Activated T-helper 1 cell treated with anti-CD3 and anti-CD28 coated beads, Interleukin-12 subunit alpha, Interleukin-12 subunit beta, Interleukin-2, Interleukin-4 antibody, amounts not matched to agents 30 ng/mL and 10 ng/mL and 1 ng/mL, durations not matched to agents 14 hours and 24 hours and 36 hours (primary cell): ENCODE measurements around the gene PTBP3. TPM values are rescaled to one million over a fixed set of nuclear protein-coding genes. Genes with fewer than 3 reads are reported as not detected.

ENCODE experiments used
- DNase-seq: peaks from one replicate; pipeline ENCODE4 v3.0.0; 2021; ENCODE audit warnings: low spot score
- H3K27ac Mint-ChIP-seq: one replicate; pipeline ENCODE4 v1.8.0; 2021; ENCODE audit warnings: mild to moderate bottlenecking, mixed read lengths
- H3K27me3 Mint-ChIP-seq: one replicate; pipeline ENCODE4 v1.8.0; 2022; ENCODE audit warnings: mild to moderate bottlenecking, moderate library complexity, mixed read lengths; ENCODE audit not compliant: insufficient read depth
- H3K36me3 Mint-ChIP-seq: one replicate; pipeline ENCODE4 v1.8.0; 2021; ENCODE audit warnings: low read depth, mixed read lengths
- H3K4me1 Mint-ChIP-seq: one replicate; pipeline ENCODE4 v1.8.0; 2021; ENCODE audit warnings: low read depth, mixed read lengths
- H3K4me3 Mint-ChIP-seq: one replicate; pipeline ENCODE4 v1.8.0; 2021; ENCODE audit warnings: mild to moderate bottlenecking, moderate library complexity, mixed read lengths
- H3K9me3 Mint-ChIP-seq: one replicate; pipeline ENCODE4 v1.8.0; 2021; ENCODE audit warnings: mixed read lengths
- intact Hi-C: fragments of 100-400 bp; cut with micrococcal nuclease; formaldehyde crosslinking; loops from one replicate; pipeline ENCODE4 v1.15.1; 2024
- total RNA-seq: library from RNA; stranded (reverse); gene quantifications from 2 replicates; pipeline ENCODE4 v1.2.3, GENCODE V29; 2022

PTBP3 gene, protein sequence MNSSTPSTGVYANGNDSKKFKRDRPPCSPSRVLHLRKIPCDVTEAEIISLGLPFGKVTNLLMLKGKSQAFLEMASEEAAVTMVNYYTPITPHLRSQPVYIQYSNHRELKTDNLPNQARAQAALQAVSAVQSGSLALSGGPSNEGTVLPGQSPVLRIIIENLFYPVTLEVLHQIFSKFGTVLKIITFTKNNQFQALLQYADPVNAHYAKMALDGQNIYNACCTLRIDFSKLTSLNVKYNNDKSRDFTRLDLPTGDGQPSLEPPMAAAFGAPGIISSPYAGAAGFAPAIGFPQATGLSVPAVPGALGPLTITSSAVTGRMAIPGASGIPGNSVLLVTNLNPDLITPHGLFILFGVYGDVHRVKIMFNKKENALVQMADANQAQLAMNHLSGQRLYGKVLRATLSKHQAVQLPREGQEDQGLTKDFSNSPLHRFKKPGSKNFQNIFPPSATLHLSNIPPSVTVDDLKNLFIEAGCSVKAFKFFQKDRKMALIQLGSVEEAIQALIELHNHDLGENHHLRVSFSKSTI
- total RNA-seq = 101 TPM in 2 replicates

GRCh38 chr9:112332977-112333638 lies at the start of gene PTBP3:
PTBP3 (minus strand) TSS chr9:112333619; CDS start chr9:112297865, 35,754 bp downstream.
- peak; percentile 78 for DNase-seq
- Mint-ChIP-seq H3K36me3 (peaks cover 5% of the 10 kb centered on the region), H3K4me3 (peak within 1 kb of the TSS; percentile 97), H3K9me3 (no peaks in the 10 kb centered on the region), H3K27me3 (peaks cover 2% of the 10 kb centered on the region), H3K27ac (peak within 1 kb of the TSS; percentile 96), H3K4me1 (peaks cover 38% of the 10 kb centered on the region)
- intact Hi-C loops = loop anchor here (1.0 to 10.0 kb wide), 13 partner anchors 16 to 889 kb away; partner anchors contain the start of genes ECPAS, FKBP15, INIP and KIAA1958

GRCh38 chr9:112382501-112383364 lies 49.3 kb upstream of the PTBP3 start:
- Mint-ChIP-seq H3K4me1 (peaks cover 57% of the 10 kb centered on the region), H3K36me3 (no peaks in the 10 kb centered on the region), H3K27ac (no peak overlapping the region), H3K9me3 (no peaks in the 10 kb centered on the region), H3K4me3 (no peak overlapping the region), H3K27me3 (no peaks in the 10 kb centered on the region)
- DNase-seq = no peak
- intact Hi-C loops = no loop called here

DNA sequence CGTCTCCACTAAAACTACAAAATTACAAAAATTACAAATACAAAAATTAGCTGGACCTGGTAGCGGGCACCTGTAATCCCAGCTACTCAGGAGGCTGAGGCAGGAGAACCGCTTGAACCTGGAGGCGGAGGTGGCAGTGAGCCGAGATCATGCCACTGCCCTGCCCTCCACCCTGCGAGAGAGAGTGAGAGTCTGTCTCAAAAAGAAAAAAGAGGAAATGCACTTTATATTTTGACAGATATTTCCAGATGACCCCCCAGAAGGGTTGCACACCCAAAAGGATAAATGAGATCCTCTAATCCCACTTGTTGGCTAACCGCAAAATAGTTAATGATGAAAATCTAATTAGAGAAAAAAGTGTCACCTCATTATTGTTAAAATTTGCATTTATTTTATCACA lies 48.6 kb upstream of the PTBP3 start:
- no peak overlapping the region for H3K4me3 Mint-ChIP-seq

DNA sequence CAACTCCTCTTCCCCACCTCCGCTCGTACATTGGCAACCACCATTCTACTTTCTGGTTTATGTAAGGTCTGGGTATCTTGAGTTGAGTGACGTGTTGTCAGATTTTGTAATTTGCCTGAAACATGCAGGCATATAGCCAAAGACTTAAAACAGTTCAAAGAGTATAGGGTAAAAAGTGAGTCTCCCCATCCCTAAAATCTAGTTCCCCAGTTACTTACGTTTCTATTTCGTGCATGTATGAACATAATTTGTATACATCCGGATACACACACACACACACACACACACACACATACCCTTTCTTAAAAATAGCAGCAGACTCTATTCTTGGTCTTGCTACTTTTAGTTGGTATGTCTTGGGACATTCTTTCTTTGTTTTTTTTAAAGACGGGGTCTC lies 47.4 kb upstream of the PTBP3 start:
- intact Hi-C loops = loop anchor here (1.0 kb wide), 1 partner anchor 750 kb away; the partner anchor contains the start of gene DNAJC25
- no peaks in the 10 kb centered on the region for H3K27me3 Mint-ChIP-seq
- no peaks in the 10 kb centered on the region for H3K9me3 Mint-ChIP-seq
- peaks cover 57% of the 10 kb centered on the region for H3K4me1 Mint-ChIP-seq
- peak; percentile 3 for DNase-seq
- peak overlapping the region; percentile 99 for H3K27ac Mint-ChIP-seq
- peak overlapping the region; percentile 98 for H3K4me3 Mint-ChIP-seq
- H3K36me3 Mint-ChIP-seq = no peaks in the 10 kb centered on the region

More for the DNA sequence above, 48.6 kb upstream of the PTBP3 start:
- Mint-ChIP-seq H3K27me3 (no peaks in the 10 kb centered on the region), H3K4me1 (peaks cover 59% of the 10 kb centered on the region), H3K27ac (no peak overlapping the region), H3K9me3 (no peaks in the 10 kb centered on the region), H3K36me3 (no peaks in the 10 kb centered on the region)
- DNase-seq = no peak
- intact Hi-C loops = no loop called here

DNA sequence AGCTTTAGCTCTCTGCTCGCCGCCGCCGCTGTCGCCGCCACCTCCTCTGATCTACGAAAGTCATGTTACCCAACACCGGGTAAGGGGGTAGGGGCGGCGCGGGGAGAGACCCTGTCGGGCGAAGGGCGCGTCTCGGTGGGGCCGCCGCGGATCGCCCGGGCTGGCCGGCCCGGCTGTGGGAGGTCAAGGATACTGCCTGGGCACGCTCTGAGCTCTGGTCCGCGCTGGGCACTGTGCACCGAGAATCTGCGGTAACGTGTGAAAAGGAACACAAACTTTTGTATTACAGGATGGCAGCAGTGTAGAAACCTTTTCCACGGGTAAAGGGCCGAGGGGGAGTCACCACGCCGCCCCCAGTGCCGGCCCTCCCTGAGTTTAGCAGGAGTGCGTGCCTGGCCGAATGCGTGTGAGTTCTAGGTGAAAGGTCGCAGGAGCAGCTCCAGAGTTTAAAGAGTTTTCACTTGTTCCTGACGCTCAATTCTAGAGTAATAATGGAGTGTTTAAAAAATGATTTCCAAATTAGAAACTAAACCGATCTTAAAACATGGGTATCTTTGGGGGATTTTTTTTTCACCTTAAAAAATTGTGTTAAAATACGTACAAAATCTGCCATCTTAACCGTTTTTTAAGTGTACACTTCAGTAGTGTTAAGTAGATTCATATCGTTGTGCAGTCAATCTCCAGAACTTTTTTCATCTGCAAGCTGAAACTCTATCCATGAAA lies 46.8 kb upstream of the PTBP3 start, which contains the start of gene HSDL2:
TSS of gene HSDL2 (plus strand) at position 7 of the 723 bp plus-strand sequence. CDS start at position 63, 56 bp downstream.
- Mint-ChIP-seq H3K4me3 (peak within 1 kb of the TSS; percentile 98), H3K27me3 (no peaks in the 10 kb centered on the region), H3K9me3 (no peaks in the 10 kb centered on the region), H3K36me3 (peaks cover 1% of the 10 kb centered on the region), H3K4me1 (peaks cover 57% of the 10 kb centered on the region), H3K27ac (peak within 1 kb of the TSS; percentile 99)
- no peak for DNase-seq
- intact Hi-C loops = loop anchor here (1.0 kb wide), 1 partner anchor 749 kb away; the partner anchor contains the start of gene DNAJC25

GRCh38 chr9:112379177-112380101 lies 46.0 kb upstream of the PTBP3 start:
- DNase-seq = peak; percentile 97
- peak overlapping the region; percentile 99 for H3K27ac Mint-ChIP-seq
- H3K9me3 Mint-ChIP-seq = no peaks in the 10 kb centered on the region
- H3K4me1 Mint-ChIP-seq = peaks cover 52% of the 10 kb centered on the region
- H3K36me3 Mint-ChIP-seq = peaks cover 4% of the 10 kb centered on the region
- H3K4me3 Mint-ChIP-seq = peak overlapping the region; percentile 98
- intact Hi-C loops = loop anchor here (1.0 to 5.0 kb wide), 14 partner anchors 19 to 897 kb away; partner anchors contain the start of genes DNAJC25, INIP, KIAA1958 and SNX30
- no peaks in the 10 kb centered on the region for H3K27me3 Mint-ChIP-seq

GRCh38 chr9:112378328-112379176 lies 45.1 kb upstream of the PTBP3 start:
- H3K4me3 Mint-ChIP-seq = peak overlapping the region; percentile 98
- H3K4me1 Mint-ChIP-seq = peaks cover 47% of the 10 kb centered on the region
- H3K27ac Mint-ChIP-seq = peak overlapping the region; percentile 99
- no peaks in the 10 kb centered on the region for H3K27me3 Mint-ChIP-seq
- H3K36me3 Mint-ChIP-seq = peaks cover 4% of the 10 kb centered on the region
- peak; percentile 5 for DNase-seq
- no peaks in the 10 kb centered on the region for H3K9me3 Mint-ChIP-seq
- intact Hi-C loops = loop anchor here (1.0 to 5.0 kb wide), 14 partner anchors 18 to 896 kb away; partner anchors contain the start of genes INIP, KIAA1958, SNX30 and UGCG

GRCh38 chr9:112377684-112378327 lies 44.4 kb upstream of the PTBP3 start:
- Mint-ChIP-seq H3K36me3 (peaks cover 4% of the 10 kb centered on the region), H3K27ac (no peak overlapping the region), H3K27me3 (no peaks in the 10 kb centered on the region), H3K4me3 (peak overlapping the region; percentile 16), H3K4me1 (peaks cover 46% of the 10 kb centered on the region), H3K9me3 (no peaks in the 10 kb centered on the region)
- intact Hi-C loops = loop anchor here (1.0 to 5.0 kb wide), 6 partner anchors 17 to 895 kb away; partner anchors contain the start of gene UGCG
- no peak for DNase-seq

- Mint-ChIP-seq H3K27ac (no peak overlapping the region), H3K27me3 (no peaks in the 10 kb centered on the region), H3K36me3 (peaks cover 8% of the 10 kb centered on the region), H3K9me3 (no peaks in the 10 kb centered on the region), H3K4me1 (peaks cover 43% of the 10 kb centered on the region), H3K4me3 (no peak overlapping the region)
- intact Hi-C loops = loop anchor here (5.0 kb wide), 2 partner anchors 280 to 480 kb away; partner anchors contain the start of gene UGCG
- peak; percentile 2 for DNase-seq
Measured at GRCh38 chr9:112377087-112377486, 43.7 kb upstream of the PTBP3 start.

GRCh38 chr9:112375361-112375760 lies 41.9 kb upstream of the PTBP3 start:
- no peaks in the 10 kb centered on the region for H3K27me3 Mint-ChIP-seq

More at GRCh38 chr9:112375361-112375760, 41.9 kb upstream of the PTBP3 start:
- peaks cover 10% of the 10 kb centered on the region for H3K36me3 Mint-ChIP-seq
- intact Hi-C loops = loop anchor here (5.0 kb wide), 2 partner anchors 278 to 478 kb away; partner anchors contain the start of gene UGCG
- H3K9me3 Mint-ChIP-seq = peaks cover 5% of the 10 kb centered on the region
- H3K27ac Mint-ChIP-seq = no peak overlapping the region
- no peak for DNase-seq
- peaks cover 34% of the 10 kb centered on the region for H3K4me1 Mint-ChIP-seq
- H3K4me3 Mint-ChIP-seq = no peak overlapping the region
